IMR-90 (cell line): ENCODE measurements around the gene FBXW12. TPM values are rescaled to one million over a fixed set of nuclear protein-coding genes. Genes with fewer than 3 reads are reported as not detected.

ENCODE experiments used
- ATAC-seq: fragments of 200-7000 bp; cut with Tn5 transposase; 2 replicates; pipeline ENCODE4 v1.9.1; 2020; ENCODE audit warnings: low read depth, mild to moderate bottlenecking, moderate library complexity
- BruUV-seq: library from RNA; stranded (reverse); fragments of 400-500 nt; replicated peaks from 2 replicates; lab custom pipeline; 2021; lab: Mats Ljungman, UMichigan
- CTCF ChIA-PET: fragments of 300-600 bp; formaldehyde crosslinking; extraction: SDS; loops from one replicate; lab custom pipeline; 2021; ENCODE audit warnings: antibody characterized with exemption; lab: Yijun Ruan, JAX
- POLR2A ChIA-PET: fragments of 300-600 bp; sonication (Branson Sonifier 250); formaldehyde crosslinking; loops from one replicate; lab custom pipeline; 2022; ENCODE audit warnings: antibody characterized with exemption; ENCODE audit not compliant: unreplicated experiment; lab: Charles Lee
- DNase-seq: peaks from one replicate; pipeline ENCODE4 v3.0.0; 2013
- H2AFZ ChIP-seq: replicated peaks from 2 replicates; pipeline ENCODE3; 2013; ENCODE audit warnings: low read length, mild to moderate bottlenecking; ENCODE audit not compliant: poor library complexity
- H2AK5ac ChIP-seq: 2 replicates; pipeline ENCODE4 v1.6.1; 2013; ENCODE audit warnings: low read depth, low read length, inconsistent platforms
- H2AK9ac ChIP-seq: replicated peaks from 2 replicates; pipeline ENCODE3; 2013; ENCODE audit warnings: mild to moderate bottlenecking, low read depth, low read length, moderate library complexity; ENCODE audit not compliant: poor library complexity
- H2BK120ac ChIP-seq: 2 replicates; pipeline ENCODE4 v1.6.1; 2013; ENCODE audit warnings: low read depth, low read length, inconsistent platforms
- H2BK15ac ChIP-seq: 3 replicates; pipeline ENCODE4 v1.6.1; 2013; ENCODE audit warnings: low read depth, low read length, inconsistent platforms
- H2BK20ac ChIP-seq: 2 replicates; pipeline ENCODE4 v1.6.1; 2013; ENCODE audit warnings: low read depth, mild to moderate bottlenecking, inconsistent platforms, low read length, moderate library complexity
- H2BK5ac ChIP-seq: 2 replicates; pipeline ENCODE4 v1.6.1; 2013; ENCODE audit warnings: mild to moderate bottlenecking, low read depth, low read length, inconsistent platforms; ENCODE audit not compliant: poor library complexity, severe bottlenecking
- H3K14ac ChIP-seq: replicated peaks from 2 replicates; pipeline ENCODE4 v1.6.1; 2013; ENCODE audit warnings: low read depth, low read length, inconsistent platforms
- H3K18ac ChIP-seq: 2 replicates; pipeline ENCODE4 v1.6.1; 2013; ENCODE audit warnings: low read depth, low read length, control low read depth
- H3K23ac ChIP-seq: 2 replicates; pipeline ENCODE4 v1.6.1; 2013; ENCODE audit warnings: low read depth, low read length, inconsistent platforms
- H3K27ac ChIP-seq: 2 replicates; pipeline ENCODE4 v1.5.1; 2013; ENCODE audit warnings: mild to moderate bottlenecking, control low read depth, low read length; ENCODE audit not compliant: insufficient read depth
- H3K27me3 ChIP-seq: 2 replicates; pipeline ENCODE4 v1.6.1; 2013; ENCODE audit warnings: low read length; ENCODE audit not compliant: control insufficient read depth, insufficient read depth
- H3K36me3 ChIP-seq: 2 replicates; pipeline ENCODE4 v1.6.1; 2013; ENCODE audit warnings: low read length, mixed read lengths; ENCODE audit not compliant: control insufficient read depth, insufficient read depth
- H3K4ac ChIP-seq: 2 replicates; pipeline ENCODE4 v1.6.1; 2013; ENCODE audit warnings: low read depth, low read length, inconsistent platforms
- H3K4me1 ChIP-seq: 2 replicates; pipeline ENCODE4 v1.6.1; 2013; ENCODE audit warnings: low read length, mixed read lengths; ENCODE audit not compliant: control insufficient read depth, insufficient read depth
- H3K4me2 ChIP-seq: 2 replicates; pipeline ENCODE4 v1.6.1; 2013; ENCODE audit warnings: low read depth, mild to moderate bottlenecking, control low read depth, low read length, moderate library complexity
- H3K4me3 ChIP-seq: 2 replicates; pipeline ENCODE4 v1.5.1; 2013; ENCODE audit warnings: low read depth, mild to moderate bottlenecking, control low read depth, low read length, moderate library complexity; ENCODE audit not compliant: insufficient read depth
- H3K56ac ChIP-seq: 2 replicates; pipeline ENCODE4 v1.6.1; 2013; ENCODE audit warnings: low read length, inconsistent platforms; ENCODE audit not compliant: insufficient read depth; ENCODE audit errors: extremely low read depth
- H3K79me1 ChIP-seq, 2 experiments: 2 replicates each; pipeline ENCODE4 v1.6.1; 2013; ENCODE audit warnings: low read length in 2 of 2, inconsistent platforms in 1 of 2, low read depth in 1 of 2
- H3K9ac ChIP-seq: 2 replicates; pipeline ENCODE4 v1.6.1; 2013; ENCODE audit warnings: low read depth, low read length, control low read depth
- H3K9me1 ChIP-seq: 2 replicates; pipeline ENCODE4 v1.6.1; 2013; ENCODE audit warnings: low read length, inconsistent platforms; ENCODE audit not compliant: insufficient read depth
- H3K9me3 ChIP-seq: 2 replicates; pipeline ENCODE4 v1.6.1; 2013; ENCODE audit warnings: low read length; ENCODE audit not compliant: control insufficient read depth, insufficient read depth
- H4K20me1 ChIP-seq: 2 replicates; pipeline ENCODE4 v1.6.1; 2013; ENCODE audit warnings: low read length, inconsistent platforms; ENCODE audit not compliant: insufficient read depth
- H4K5ac ChIP-seq: 2 replicates; pipeline ENCODE4 v1.6.1; 2013; ENCODE audit warnings: mild to moderate bottlenecking, low read depth, low read length, control low read depth
- H4K8ac ChIP-seq, 2 experiments: 2 replicates each; pipeline ENCODE4 v1.6.1; 2013; ENCODE audit warnings: low read depth in 2 of 2, low read length in 2 of 2, control low read depth in 1 of 2, inconsistent platforms in 1 of 2
- H4K91ac ChIP-seq: 2 replicates; pipeline ENCODE4 v1.6.1; 2013; ENCODE audit warnings: low read depth, low read length, inconsistent platforms; ENCODE audit not compliant: insufficient read depth
- MAZ ChIP-seq: IDR thresholded peaks from 2 replicates; pipeline ENCODE4 v1.6.1; 2012; ENCODE audit warnings: low read depth, mild to moderate bottlenecking, low read length, improper control_type of control experiment, moderate library complexity, borderline replicate concordance
- SMC3 ChIP-seq: fragments of 150-350 bp; IDR thresholded peaks from 2 replicates; pipeline ENCODE4 v1.6.1; 2016; ENCODE audit warnings: low read depth, mild to moderate bottlenecking, antibody characterized with exemption, low read length, moderate library complexity
- WGBS, 2 experiments: methylation state at CpG; one replicate each; pipeline versions ENCODE4 v1.1.5 to v1.1.7; 2013; ENCODE audit warnings: missing lambda C conversion rate in 2 of 2; ENCODE audit not compliant: insufficient read length in 1 of 2; ENCODE audit errors: extremely low coverage in 2 of 2; 5-methylcytosine and 5-hydroxymethylcytosine counted together
- dilution Hi-C: fragments of 300-500 bp; cut with HindIII; formaldehyde crosslinking; loops from one replicate; pipeline ENCODE4 v1.14.3; 2018; ENCODE audit warnings: low sequenced_read_pairs; ENCODE audit not compliant: unreplicated experiment
- in situ Hi-C: fragments of 300-500 bp; cut with MboI; formaldehyde crosslinking; loops from 3 replicates; pipeline ENCODE4 v1.14.3; 2019; ENCODE audit warnings: low sequenced_read_pairs, inconsistent platforms, mixed read lengths
- intact Hi-C: fragments of 100-400 bp; cut with micrococcal nuclease; formaldehyde crosslinking; loops from 2 replicates; pipeline ENCODE4 v1.10.0; 2022
- polyA plus RNA-seq, 3 experiments: library from polyadenylated mRNA; depleted of rRNA; stranded (reverse); fragments of >200 nt; gene quantifications; 2 replicates each; pipeline ENCODE4 v1.2.3, GENCODE V29; 2012; ENCODE audit warnings: low replicate concordance in 1 of 3
- total RNA-seq: library from RNA; depleted of rRNA; stranded (reverse); fragments of >200 nt; gene quantifications from 2 replicates; pipeline ENCODE4 v1.2.3, GENCODE V29; 2012

The FBXW12 gene
- total and polyA plus RNA-seq, 2 of the 4 experiments (the other 2 are of a cell fraction), result not detected

GRCh38 chr3:48405343-48405881 is 33.4 kb downstream of the FBXW12 start:
- Histone ChIP-seq H3K9me3 (no peaks in the 10 kb centered on the region), H3K9me1 (peaks cover 7% of the 10 kb centered on the region; the same call in 1 of the 2 replicates), H3K27ac (no peak overlapping the region), H4K5ac (no peak overlapping the region), H2AFZ (no peak overlapping the region), H2BK5ac (no peak overlapping the region), H3K27me3 (no peaks in the 10 kb centered on the region), H2BK20ac (no peak overlapping the region), H3K14ac (no peak overlapping the region), H3K4me2 (no peak overlapping the region), H2BK120ac (no peak overlapping the region), H4K8ac (no peak overlapping the region), H3K18ac (no peak overlapping the region), H3K23ac (no peak overlapping the region), H3K4me3 (no peak overlapping the region), H2AK5ac (no peak overlapping the region), H2AK9ac (peak overlapping the region; percentile 13), H4K91ac (no peak overlapping the region), H3K56ac (no peak overlapping the region), H3K4me1 (peaks cover 7% of the 10 kb centered on the region), H3K9ac (no peak overlapping the region), H3K79me1 (no peaks in the 10 kb centered on the region), H2BK15ac (no peak overlapping the region), H4K20me1 (no peaks in the 10 kb centered on the region), H3K36me3 (peaks cover 56% of the 10 kb centered on the region), H3K4ac (no peak overlapping the region)
- dilution Hi-C loops, result no loop called here
- no TSS peak for BruUV-seq
- ChIA-PET POLR2A (no interaction called here), CTCF (no interaction called here)
- in situ Hi-C loops, result no loop called here
- intact Hi-C loops, result no loop called here
- WGBS, 2 experiments, result 80% methylated on average over 1 of the region's 13 CpGs; no CpG with 5 or more reads in 1 of the 2 experiments
- ATAC-seq (no peak), DNase-seq (no peak)
- TF ChIP-seq MAZ, result no peak
- TF ChIP-seq SMC3, result no peak
